Kidney epithelial cell (primary cell): ENCODE results near the gene ZBTB4. TPM values are rescaled to one million over a fixed set of nuclear protein-coding genes. Genes with fewer than 3 reads are reported as not detected.

Source experiments
- DNase-seq: peaks from one replicate; pipeline ENCODE4 v3.0.0-alpha.2; 2010; ENCODE audit warnings: low read depth
- H3K27me3 ChIP-seq: 2 replicates; pipeline ENCODE4 v1.6.0; 2011; ENCODE audit warnings: low read length; ENCODE audit not compliant: control insufficient read depth, insufficient read depth
- H3K36me3 ChIP-seq: 2 replicates; pipeline ENCODE4 v1.5.1; 2011; ENCODE audit warnings: low read length; ENCODE audit not compliant: control insufficient read depth, insufficient read depth
- H3K4me3 ChIP-seq: 2 replicates; pipeline ENCODE4 v1.5.1; 2011; ENCODE audit warnings: low read depth, mild to moderate bottlenecking, control low read depth, low read length
- CTCF ChIP-seq: IDR thresholded peaks from 2 replicates; pipeline ENCODE4 v1.5.1; 2011; ENCODE audit warnings: mild to moderate bottlenecking, moderate library complexity, low read length, control low read depth, inconsistent platforms; ENCODE audit not compliant: insufficient read depth, poor library complexity, severe bottlenecking
- total RNA-seq: library from RNA; depleted of rRNA; stranded (reverse); fragments of >200 nt; gene quantifications from 2 replicates; pipeline ENCODE4 v1.2.3, GENCODE V29; 2015

The ZBTB4 gene, protein sequence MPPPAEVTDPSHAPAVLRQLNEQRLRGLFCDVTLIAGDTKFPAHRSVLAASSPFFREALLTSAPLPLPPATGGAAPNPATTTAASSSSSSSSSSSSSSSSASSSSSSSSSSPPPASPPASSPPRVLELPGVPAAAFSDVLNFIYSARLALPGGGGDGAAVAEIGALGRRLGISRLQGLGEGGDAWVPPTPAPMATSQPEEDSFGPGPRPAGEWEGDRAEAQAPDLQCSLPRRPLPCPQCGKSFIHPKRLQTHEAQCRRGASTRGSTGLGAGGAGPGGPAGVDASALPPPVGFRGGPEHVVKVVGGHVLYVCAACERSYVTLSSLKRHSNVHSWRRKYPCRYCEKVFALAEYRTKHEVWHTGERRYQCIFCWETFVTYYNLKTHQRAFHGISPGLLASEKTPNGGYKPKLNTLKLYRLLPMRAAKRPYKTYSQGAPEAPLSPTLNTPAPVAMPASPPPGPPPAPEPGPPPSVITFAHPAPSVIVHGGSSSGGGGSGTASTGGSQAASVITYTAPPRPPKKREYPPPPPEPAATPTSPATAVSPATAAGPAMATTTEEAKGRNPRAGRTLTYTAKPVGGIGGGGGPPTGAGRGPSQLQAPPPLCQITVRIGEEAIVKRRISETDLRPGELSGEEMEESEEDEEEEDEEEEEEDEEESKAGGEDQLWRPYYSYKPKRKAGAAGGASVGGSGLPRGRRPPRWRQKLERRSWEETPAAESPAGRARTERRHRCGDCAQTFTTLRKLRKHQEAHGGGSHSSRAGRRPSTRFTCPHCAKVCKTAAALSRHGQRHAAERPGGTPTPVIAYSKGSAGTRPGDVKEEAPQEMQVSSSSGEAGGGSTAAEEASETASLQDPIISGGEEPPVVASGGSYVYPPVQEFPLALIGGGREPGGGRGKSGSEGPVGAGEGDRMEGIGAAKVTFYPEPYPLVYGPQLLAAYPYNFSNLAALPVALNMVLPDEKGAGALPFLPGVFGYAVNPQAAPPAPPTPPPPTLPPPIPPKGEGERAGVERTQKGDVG
- 26.3 and 28.3 TPM in 2 replicates for total RNA-seq

DNA sequence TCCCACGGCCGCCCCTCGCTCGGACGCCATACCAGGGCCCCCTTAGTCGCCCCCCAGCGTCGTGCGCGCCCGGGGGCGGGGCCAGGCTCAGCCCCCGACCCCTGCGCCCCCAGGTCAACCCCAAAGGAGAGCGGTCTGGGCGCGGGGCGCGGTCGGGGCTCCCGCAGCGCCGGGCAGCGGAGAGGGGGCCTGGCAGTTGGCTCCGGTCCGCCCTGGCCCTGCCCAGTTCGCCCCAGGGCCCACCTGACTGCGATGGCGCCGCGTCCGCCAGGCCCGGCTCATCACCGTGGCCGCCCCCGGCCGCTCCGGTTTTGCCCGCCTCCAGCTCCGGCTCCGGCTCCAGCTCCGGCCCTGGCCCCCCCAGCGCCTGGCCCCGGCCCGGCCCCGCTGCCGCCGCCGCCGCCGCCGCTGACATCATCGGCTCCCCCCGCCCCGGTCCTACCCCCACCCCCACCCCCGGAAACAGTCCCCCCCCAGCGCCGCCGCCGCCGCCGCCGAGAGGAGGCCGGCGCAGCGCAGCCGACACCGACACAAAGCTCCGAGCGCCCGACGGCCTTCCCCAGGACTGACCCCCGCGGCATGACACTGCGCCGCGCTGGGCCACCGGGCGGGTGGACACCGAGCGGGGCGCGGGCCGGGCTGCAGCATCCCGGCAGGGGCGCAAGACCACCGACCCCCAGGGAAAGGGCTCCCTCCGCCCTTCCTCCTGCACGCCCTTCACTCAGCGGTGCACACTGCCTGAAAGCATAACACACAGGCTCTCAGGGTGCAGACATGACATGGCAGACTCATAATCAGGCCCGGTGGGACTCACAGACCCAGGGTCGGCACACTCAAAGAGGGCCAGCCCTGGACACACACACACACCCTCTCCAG, at the start of gene ZBTB4:
TSS of gene ZBTB4 (minus strand) at position 419 of the 876 bp plus-strand sequence. CDS start 12,830 bp downstream, outside the sequence.
- H3K36me3 ChIP-seq: no peaks in the 10 kb centered on the region
- no peak for DNase-seq
- H3K4me3 ChIP-seq: peak within 1 kb of the TSS; percentile 91
- TF ChIP-seq CTCF: no peak
- H3K27me3 ChIP-seq: no peaks in the 10 kb centered on the region

GRCh38 chr17:7528842-7529241, 49.4 kb upstream of the ZBTB4 start:
- no peaks in the 10 kb centered on the region for H3K36me3 ChIP-seq
- H3K27me3 ChIP-seq: no peaks in the 10 kb centered on the region
- no peak for TF ChIP-seq CTCF
- no peak overlapping the region for H3K4me3 ChIP-seq
- DNase-seq: no peak

DNA sequence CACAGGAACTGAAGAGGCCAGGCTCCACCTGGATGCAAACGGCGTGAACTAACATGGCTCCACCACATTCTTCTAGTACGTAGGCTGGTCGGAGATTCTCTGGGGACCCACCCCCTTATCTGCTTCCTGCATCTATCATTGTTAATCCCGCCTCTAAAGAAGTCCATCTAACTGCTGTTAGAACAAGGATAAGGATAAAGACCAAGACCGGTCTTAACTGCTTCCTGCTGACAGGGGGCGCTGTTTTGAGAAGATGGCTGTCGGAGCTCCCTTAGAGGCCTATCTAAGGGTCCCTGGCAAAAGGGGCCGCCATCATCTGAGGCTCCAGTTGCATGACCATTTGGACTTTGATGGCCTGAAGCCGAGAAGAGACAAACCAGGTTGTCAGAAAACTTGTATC, 43.6 kb upstream of the ZBTB4 start:
- no peaks in the 10 kb centered on the region for H3K36me3 ChIP-seq
- no peak overlapping the region for H3K4me3 ChIP-seq
- no peaks in the 10 kb centered on the region for H3K27me3 ChIP-seq
- DNase-seq: no peak
- peak; percentile 28 for TF ChIP-seq CTCF

GRCh38 chr17:7515911-7516610, 36.6 kb upstream of the ZBTB4 start:
- Histone ChIP-seq H3K4me3 (no peak overlapping the region), H3K27me3 (no peaks in the 10 kb centered on the region), H3K36me3 (peaks cover 5% of the 10 kb centered on the region)
- DNase-seq: no peak
- TF ChIP-seq CTCF: no peak
